ENCODE results near the gene BPI.
"Not testable (repeated sequence)": the region's sequence is repeated elsewhere in the genome, so short reads cannot be mapped to it uniquely, and the experiment has no call there.

BPI gene

DNA sequence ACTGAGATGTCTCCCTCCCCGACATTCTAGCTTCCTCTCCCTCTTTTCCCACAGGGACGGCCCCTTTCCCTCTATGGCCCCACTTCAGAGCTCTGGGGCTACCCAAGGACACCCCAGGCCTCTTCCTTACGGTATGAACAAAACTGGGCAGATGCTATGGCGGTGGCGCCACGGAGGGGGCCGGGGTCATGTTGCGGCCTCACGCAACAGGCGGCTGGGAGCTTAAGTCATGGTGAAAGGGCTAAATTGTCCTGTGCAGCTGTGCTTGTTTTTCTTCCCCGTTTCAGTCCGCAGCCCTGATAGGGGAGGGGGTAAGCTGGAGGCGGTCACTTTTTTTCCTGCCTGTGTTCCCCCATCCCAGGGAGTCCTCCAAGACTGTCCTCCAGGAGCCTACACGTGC is 25.8 kb upstream of the BPI start:
- DNase-seq (ENCODE audit: low spot score) = no peak

DNA sequence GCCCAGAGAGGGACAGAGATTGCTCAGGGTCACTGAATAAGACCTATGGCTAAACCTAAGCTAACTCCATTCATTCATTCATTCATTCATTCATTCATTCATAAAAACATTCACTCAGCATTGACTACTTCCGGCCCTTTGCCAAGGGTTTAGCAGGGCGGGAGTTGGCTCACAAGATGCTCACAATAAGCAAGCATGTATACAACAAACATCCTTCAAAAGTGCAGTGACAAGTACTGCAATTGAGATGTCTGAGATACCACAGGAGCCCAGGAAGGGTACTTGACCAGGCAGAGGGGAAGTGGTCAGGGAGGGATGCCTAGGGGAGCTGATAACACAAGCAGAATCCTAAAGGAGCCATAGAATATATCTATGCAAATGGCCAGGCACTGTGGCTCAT is 25.2 kb upstream of the BPI start:
- DNase-seq (ENCODE audit: low spot score) = no peak

- DNase-seq (ENCODE audit: low spot score) = not testable (repeated sequence)
Measured at GRCh38 chr20:38281176-38281915, 22.6 kb upstream of the BPI start.

DNA sequence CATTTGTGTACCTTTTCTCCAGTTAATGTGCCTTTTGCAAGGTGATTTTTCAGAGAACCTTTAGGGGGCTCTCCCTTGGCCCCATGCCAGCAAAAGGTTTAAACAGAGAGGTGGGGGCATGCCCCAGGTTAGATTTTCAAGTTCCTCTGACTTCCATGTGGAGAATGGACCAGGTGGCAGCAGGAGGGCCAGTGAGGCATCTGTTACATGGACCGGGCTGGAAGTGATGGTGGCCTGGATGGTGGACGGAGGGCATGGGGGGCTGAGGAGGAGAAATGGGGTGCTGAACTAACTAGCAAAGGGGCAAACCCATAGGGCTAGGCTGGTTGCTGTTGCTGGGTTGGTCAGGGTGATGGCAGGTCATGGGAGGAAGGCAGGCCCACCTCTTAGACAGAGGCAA is 20.7 kb upstream of the BPI start:
- DNase-seq (ENCODE audit: low spot score) = no peak

DNA sequence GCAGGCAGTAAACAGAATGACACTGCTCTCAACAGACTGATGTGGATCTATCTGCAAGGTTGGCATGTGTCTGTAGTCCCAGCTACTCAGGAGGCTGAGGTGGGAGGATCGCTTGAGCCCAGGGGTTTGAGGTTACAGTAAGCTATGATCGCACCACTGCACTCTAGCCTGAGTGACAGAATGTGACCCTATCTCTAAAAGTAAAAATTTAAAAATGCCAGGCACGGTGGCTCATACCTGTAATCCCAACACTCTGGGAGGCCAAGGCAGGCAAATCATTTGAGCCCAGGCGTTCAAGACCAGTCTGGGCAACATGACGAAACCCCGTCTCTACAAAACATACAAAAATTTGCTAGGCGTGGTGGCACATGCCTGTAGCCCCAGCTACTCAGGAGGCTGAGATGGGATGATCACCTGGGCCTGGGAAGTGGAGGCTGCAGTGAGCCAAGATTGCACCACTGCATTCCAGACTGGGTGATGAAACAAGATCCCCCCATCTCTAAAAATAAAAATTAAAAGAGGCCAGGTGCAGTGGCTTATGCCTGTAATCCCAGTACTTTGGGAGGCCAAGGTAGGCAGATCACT is 19.8 kb upstream of the BPI start:
- DNase-seq (ENCODE audit: low spot score) = not testable (repeated sequence)

DNA sequence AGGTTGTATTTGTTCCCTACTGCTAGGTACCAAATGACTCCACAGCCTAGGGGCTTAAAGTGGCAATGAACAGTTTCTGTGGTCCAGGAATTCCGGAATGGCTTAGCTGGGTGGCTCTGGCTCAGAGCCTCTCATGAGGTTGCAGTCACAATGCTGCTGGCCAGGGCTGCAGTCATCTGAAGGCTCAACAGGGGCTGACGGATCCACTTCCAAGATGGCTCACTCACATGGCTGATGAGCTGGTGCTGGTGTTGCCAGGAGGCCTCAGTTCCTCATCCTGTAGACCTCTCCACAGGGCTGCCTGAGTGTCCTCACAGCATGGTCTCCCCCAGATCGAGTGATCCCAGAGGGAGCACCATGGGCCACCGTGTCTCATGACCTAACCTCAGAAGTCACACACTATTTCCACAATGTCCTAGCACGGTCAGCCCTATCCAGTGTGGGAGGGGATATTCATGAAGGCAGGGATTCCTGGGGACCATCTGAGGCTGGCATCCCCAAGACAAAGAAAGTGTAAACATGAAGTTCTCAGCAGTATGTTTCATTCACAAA is 19.0 kb upstream of the BPI start:
- no peak for DNase-seq (ENCODE audit: low spot score)

DNA sequence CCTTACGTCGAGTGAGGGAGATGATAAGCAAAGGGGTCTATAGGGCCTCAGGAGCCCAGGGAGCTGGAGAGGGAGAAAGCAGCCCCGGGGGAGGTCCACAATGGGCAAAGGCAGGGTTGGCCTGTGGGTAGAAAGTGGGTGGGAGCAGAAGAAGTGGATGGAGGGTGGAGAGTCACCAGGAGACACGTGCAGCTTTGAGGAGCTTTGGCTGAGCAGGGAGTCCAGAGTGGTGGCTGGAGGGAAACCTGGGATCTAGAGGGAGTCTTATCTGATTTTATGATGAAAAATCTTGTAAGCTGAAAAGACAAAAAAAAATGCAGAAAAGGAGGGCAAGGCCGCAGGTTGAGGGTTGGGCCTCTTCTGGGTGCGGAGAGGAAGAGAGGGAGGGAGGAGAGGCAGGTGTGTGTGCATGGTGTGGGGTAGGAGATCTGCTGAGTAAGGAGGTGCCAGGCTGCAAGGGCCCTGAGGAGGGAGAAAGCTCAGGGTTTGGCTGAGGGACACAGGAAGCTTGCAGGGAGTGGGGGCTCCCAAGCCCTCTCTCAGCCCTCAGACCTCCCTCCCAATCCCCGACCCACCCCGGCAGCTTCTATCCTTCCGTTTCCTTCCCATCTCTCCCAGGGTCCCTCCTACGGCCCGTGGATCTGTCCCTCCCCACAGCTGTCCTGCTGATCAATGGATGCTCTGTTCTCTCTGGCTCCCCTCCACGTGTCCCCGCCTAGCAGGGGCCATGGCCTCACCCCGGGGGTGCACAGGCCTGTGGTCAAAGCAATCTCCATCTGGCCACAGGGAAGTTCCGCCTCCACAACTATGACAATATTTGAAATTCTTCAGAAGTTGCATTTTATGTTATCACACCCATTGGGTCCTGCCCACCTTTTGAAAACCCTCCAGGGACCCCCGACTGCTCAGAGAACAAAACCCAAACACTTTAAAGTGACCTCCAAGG is 17.1 kb upstream of the BPI start:
- DNase-seq (ENCODE audit: low spot score) = no peak

GRCh38 chr20:38290829-38291814 is 12.8 kb upstream of the BPI start:
- DNase-seq (ENCODE audit: low spot score) = peak; percentile 11

- no peak for DNase-seq (ENCODE audit: low spot score)
Measured at GRCh38 chr20:38291966-38292365, 12.0 kb upstream of the BPI start.

GRCh38 chr20:38293491-38294065 is 10.4 kb upstream of the BPI start:
- no peak for DNase-seq (ENCODE audit: low spot score)

DNA sequence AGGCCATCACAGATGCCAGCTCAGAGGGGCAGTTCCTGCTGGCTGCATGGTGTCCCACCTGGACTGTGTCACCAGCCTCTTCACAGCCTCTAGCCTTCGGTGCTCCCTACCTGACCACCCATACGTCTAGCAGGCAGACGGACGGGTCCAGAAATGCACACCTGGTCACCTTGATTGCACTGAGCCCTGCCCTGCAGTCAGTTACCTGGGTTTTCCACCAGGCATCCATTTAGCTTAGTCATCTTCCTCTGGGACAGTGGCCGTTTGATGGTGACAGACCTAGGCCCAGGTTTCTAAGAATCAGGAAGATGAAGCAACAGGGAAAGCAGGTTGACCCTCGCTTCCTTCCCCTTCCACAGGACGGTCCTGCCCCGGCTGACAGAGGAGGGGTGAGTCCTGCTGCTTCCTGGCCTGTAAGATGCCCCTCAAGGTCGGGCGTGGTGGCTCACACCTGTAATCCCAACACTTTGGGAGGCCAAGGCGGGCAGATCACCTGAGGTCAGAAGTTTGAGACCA is 9.8 kb upstream of the BPI start:
- DNase-seq (ENCODE audit: low spot score) = no peak

GRCh38 chr20:38295811-38296210 is 8.1 kb upstream of the BPI start:
- no peak for DNase-seq (ENCODE audit: low spot score)

DNA sequence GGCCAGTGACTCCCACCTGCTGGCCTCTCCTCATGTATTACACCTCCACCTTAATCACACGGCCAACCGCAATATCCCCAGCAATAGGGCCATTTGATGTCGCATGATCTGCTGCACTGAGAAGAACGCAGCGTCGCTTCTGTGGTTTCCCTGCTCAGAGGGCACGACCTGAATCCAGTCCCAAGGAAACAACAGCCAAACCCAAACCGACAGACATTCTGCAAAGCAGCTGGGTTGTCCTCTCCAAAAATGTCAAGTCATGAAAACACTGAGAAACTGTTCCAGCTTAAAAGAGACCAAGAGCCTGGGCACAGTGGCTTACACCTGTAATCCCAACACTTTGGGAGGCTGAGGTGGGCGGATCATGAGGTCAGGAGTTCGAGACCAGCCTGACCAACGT is 7.5 kb upstream of the BPI start:
- DNase-seq (ENCODE audit: low spot score) = no peak

- DNase-seq (ENCODE audit: low spot score) = no peak
Measured at GRCh38 chr20:38297916-38298674, 5.9 kb upstream of the BPI start.

GRCh38 chr20:38298768-38299288 is 5.1 kb upstream of the BPI start:
- no peak for DNase-seq (ENCODE audit: low spot score)

DNA sequence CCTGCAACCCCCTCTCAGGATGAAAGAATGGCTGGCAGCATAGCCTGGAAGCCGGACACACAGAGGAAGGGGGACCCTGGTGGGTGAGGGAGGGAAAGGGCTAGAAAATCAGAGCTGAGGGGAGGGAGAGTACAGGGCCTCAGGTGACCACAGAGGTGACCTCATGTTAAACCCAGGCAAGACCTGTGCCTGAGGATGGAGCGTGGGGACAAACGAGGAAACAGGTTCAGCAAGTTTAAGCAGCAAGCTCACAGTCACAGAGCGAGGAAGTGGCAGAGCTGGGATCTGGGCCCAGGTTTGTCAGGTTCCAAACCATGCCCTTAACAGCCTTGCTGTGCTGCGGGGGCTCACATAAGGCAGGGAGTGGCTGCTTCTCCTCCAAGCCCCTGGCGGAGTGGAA is 4.0 kb upstream of the BPI start:
- no peak for DNase-seq (ENCODE audit: low spot score)

- DNase-seq (ENCODE audit: low spot score) = no peak
Measured at GRCh38 chr20:38300438-38300837, 3.5 kb upstream of the BPI start.

GRCh38 chr20:38301309-38301708 is 2.6 kb upstream of the BPI start:
- DNase-seq (ENCODE audit: low spot score) = no peak

DNA sequence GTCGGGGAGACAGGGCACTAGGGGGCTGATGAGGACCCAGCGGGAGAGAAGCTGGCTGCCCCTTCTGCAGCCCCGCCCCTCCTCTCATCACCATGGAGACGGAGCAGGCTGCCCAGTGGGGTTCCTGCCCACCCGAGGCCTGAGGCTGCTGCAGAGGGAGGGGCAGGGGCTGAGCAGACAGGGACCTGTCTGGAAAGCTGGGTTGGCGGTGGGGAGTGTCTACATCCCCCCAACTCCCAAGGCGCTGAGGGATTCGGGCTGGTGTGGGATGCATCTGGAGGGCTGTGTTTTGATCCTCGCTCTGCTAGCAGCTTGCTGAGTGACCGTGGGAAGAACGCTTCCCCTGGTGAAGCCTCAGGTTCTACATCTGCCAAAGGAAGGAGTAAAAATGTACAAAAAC is 1.2 kb upstream of the BPI start:
- no peak for DNase-seq (ENCODE audit: low spot score)
